ENCODE measurements around the gene C2orf68.

The C2orf68 gene

DNA sequence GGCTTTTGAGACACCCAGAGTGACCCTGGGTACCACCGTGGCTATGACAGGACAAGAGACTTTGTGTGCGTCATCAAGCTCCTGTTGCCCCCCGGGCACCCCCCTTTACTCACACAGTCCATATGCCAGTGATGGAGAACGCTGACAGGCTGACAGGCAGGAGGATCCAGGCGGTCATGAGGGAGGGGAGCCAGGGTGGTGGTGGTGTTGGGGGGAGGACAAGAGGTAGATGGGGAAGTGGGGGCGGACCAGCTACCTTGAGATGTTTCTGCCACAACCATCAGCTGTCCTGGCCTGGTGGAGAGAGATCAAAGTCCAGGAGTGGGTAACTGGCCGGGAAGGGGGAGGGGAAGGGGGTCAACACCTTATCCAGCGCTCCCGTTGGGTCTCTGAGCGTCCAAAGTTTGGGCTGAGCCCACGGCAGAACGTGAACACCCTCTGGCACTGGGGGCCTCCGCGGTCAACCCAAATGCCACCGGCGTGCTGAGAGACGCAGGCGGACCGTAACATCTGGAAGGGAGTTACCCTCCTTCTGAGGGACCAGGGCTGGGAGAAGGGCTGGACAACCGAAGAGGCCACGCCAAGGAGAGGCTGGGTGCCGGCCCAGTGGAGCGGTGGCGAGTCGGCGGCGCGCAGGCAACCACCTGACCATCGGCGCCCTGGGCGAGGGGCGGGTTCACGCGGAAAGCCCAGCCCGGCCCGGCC, 9.9 kb downstream of the C2orf68 start:
- Histone ChIP-seq H3K36me3 (ENCODE audit: control insufficient read depth in 2 of 2, insufficient read depth in 1 of 2, low read length in 2 of 2) (peaks cover 11 to 31% of the 10 kb centered on the region in 2 experiments), H3K4me1 (ENCODE audit: control insufficient read depth, insufficient read depth, low read length) (peaks cover 9% of the 10 kb centered on the region), H3K9me3 (ENCODE audit: control insufficient read depth, insufficient read depth, low read depth, low read length) (no peaks in the 10 kb centered on the region), H3K27ac (ENCODE audit: extremely low read depth, low read depth, low read length) (peak overlapping the region; percentile 51; the same call in 1 of the 2 replicates), H3K4me3 (ENCODE audit: low read depth, low read length) (peak overlapping the region; percentile 73)
- POLR2A ChIA-PET, result interaction anchor here (0.5 to 3.0 kb wide), 9 partner anchors 10 to 695 kb away, joined by 3 to 31 read pairs (median 3); partner anchors contain the start of genes C2orf68, MAT2A and VAMP8
- CTCF ChIA-PET, result interaction anchor here (0.6 to 1.2 kb wide), 3 partner anchors 40 to 216 kb away, joined by 3 to 7 read pairs (median 4); no protein-coding TSS in a partner anchor
- TF ChIP-seq ZNF677 (tag by site-specific recombination; IDR thresholded peaks at IDR 0.05) (no peak), ZNF701 (tag by site-specific recombination; IDR thresholded peaks at IDR 0.05) (no peak), HOXD13 (CRISPR knock-in tag; IDR thresholded peaks at IDR 0.05; ENCODE audit: borderline replicate concordance) (no peak), ZNF335 (tag by site-specific recombination; conservative IDR thresholded peaks at IDR 0.05) (peak; percentile 88), ZNF785 (tag by site-specific recombination; IDR thresholded peaks at IDR 0.05) (no peak), BCL11B (tag by site-specific recombination; IDR thresholded peaks at IDR 0.05; ENCODE audit: low read depth) (no peak), ZNF121 (tag by site-specific recombination; IDR thresholded peaks at IDR 0.05) (no peak), ZNF19 (tag by site-specific recombination; IDR thresholded peaks at IDR 0.05; ENCODE audit: low read depth) (no peak), GFI1B (tag by site-specific recombination; IDR thresholded peaks at IDR 0.05) (no peak), ZNF571 (tag by site-specific recombination; IDR thresholded peaks at IDR 0.05) (no peak), ZFP37 (tag by site-specific recombination; IDR thresholded peaks at IDR 0.05) (no peak), ZBTB21 (tag by site-specific recombination; IDR thresholded peaks at IDR 0.05) (no peak), ZNF274 (IDR thresholded peaks at IDR 0.05; ENCODE audit: low read length) (no peak), ZNF274 (tag by site-specific recombination; IDR thresholded peaks at IDR 0.05; ENCODE audit: borderline replicate concordance) (no peak)
- TF ChIP-seq, protein P1, sequence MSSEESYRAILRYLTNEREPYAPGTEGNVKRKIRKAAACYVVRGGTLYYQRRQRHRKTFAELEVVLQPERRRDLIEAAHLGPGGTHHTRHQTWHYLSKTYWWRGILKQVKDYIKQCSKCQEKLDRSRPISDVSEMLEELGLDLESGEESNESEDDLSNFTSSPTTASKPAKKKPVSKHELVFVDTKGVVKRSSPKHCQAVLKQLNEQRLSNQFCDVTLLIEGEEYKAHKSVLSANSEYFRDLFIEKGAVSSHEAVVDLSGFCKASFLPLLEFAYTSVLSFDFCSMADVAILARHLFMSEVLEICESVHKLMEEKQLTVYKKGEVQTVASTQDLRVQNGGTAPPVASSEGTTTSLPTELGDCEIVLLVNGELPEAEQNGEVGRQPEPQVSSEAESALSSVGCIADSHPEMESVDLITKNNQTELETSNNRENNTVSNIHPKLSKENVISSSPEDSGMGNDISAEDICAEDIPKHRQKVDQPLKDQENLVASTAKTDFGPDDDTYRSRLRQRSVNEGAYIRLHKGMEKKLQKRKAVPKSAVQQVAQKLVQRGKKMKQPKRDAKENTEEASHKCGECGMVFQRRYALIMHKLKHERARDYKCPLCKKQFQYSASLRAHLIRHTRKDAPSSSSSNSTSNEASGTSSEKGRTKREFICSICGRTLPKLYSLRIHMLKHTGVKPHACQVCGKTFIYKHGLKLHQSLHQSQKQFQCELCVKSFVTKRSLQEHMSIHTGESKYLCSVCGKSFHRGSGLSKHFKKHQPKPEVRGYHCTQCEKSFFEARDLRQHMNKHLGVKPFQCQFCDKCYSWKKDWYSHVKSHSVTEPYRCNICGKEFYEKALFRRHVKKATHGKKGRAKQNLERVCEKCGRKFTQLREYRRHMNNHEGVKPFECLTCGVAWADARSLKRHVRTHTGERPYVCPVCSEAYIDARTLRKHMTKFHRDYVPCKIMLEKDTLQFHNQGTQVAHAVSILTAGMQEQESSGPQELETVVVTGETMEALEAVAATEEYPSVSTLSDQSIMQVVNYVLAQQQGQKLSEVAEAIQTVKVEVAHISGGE (tag by site-specific recombination; conservative IDR thresholded peaks at IDR 0.05; ENCODE audit: low read depth), result no peak
- TF ChIP-seq, protein P2, sequence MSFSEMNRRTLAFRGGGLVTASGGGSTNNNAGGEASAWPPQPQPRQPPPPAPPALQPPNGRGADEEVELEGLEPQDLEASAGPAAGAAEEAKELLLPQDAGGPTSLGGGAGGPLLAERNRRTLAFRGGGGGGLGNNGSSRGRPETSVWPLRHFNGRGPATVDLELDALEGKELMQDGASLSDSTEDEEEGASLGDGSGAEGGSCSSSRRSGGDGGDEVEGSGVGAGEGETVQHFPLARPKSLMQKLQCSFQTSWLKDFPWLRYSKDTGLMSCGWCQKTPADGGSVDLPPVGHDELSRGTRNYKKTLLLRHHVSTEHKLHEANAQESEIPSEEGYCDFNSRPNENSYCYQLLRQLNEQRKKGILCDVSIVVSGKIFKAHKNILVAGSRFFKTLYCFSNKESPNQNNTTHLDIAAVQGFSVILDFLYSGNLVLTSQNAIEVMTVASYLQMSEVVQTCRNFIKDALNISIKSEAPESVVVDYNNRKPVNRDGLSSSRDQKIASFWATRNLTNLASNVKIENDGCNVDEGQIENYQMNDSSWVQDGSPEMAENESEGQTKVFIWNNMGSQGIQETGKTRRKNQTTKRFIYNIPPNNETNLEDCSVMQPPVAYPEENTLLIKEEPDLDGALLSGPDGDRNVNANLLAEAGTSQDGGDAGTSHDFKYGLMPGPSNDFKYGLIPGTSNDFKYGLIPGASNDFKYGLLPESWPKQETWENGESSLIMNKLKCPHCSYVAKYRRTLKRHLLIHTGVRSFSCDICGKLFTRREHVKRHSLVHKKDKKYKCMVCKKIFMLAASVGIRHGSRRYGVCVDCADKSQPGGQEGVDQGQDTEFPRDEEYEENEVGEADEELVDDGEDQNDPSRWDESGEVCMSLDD (tag by site-specific recombination; IDR thresholded peaks at IDR 0.05), result no peak
- TF ChIP-seq, protein P3, sequence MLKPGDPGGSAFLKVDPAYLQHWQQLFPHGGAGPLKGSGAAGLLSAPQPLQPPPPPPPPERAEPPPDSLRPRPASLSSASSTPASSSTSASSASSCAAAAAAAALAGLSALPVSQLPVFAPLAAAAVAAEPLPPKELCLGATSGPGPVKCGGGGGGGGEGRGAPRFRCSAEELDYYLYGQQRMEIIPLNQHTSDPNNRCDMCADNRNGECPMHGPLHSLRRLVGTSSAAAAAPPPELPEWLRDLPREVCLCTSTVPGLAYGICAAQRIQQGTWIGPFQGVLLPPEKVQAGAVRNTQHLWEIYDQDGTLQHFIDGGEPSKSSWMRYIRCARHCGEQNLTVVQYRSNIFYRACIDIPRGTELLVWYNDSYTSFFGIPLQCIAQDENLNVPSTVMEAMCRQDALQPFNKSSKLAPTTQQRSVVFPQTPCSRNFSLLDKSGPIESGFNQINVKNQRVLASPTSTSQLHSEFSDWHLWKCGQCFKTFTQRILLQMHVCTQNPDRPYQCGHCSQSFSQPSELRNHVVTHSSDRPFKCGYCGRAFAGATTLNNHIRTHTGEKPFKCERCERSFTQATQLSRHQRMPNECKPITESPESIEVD (tag by site-specific recombination; IDR thresholded peaks at IDR 0.05), result no peak
- TF ChIP-seq, protein P4, sequence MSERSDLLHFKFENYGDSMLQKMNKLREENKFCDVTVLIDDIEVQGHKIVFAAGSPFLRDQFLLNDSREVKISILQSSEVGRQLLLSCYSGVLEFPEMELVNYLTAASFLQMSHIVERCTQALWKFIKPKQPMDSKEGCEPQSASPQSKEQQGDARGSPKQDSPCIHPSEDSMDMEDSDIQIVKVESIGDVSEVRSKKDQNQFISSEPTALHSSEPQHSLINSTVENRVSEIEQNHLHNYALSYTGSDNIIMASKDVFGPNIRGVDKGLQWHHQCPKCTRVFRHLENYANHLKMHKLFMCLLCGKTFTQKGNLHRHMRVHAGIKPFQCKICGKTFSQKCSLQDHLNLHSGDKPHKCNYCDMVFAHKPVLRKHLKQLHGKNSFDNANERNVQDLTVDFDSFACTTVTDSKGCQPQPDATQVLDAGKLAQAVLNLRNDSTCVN (tag by site-specific recombination; optimal IDR thresholded peaks at IDR 0.05), result no peak
- TF ChIP-seq, protein P5, sequence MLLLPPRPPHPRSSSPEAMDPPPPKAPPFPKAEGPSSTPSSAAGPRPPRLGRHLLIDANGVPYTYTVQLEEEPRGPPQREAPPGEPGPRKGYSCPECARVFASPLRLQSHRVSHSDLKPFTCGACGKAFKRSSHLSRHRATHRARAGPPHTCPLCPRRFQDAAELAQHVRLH (tag by site-specific recombination; IDR thresholded peaks at IDR 0.05), result no peak
- TF ChIP-seq, protein P6, sequence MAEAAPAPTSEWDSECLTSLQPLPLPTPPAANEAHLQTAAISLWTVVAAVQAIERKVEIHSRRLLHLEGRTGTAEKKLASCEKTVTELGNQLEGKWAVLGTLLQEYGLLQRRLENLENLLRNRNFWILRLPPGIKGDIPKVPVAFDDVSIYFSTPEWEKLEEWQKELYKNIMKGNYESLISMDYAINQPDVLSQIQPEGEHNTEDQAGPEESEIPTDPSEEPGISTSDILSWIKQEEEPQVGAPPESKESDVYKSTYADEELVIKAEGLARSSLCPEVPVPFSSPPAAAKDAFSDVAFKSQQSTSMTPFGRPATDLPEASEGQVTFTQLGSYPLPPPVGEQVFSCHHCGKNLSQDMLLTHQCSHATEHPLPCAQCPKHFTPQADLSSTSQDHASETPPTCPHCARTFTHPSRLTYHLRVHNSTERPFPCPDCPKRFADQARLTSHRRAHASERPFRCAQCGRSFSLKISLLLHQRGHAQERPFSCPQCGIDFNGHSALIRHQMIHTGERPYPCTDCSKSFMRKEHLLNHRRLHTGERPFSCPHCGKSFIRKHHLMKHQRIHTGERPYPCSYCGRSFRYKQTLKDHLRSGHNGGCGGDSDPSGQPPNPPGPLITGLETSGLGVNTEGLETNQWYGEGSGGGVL (tag by site-specific recombination; IDR thresholded peaks at IDR 0.05), result peak; percentile 44
- TF ChIP-seq, protein P7, sequence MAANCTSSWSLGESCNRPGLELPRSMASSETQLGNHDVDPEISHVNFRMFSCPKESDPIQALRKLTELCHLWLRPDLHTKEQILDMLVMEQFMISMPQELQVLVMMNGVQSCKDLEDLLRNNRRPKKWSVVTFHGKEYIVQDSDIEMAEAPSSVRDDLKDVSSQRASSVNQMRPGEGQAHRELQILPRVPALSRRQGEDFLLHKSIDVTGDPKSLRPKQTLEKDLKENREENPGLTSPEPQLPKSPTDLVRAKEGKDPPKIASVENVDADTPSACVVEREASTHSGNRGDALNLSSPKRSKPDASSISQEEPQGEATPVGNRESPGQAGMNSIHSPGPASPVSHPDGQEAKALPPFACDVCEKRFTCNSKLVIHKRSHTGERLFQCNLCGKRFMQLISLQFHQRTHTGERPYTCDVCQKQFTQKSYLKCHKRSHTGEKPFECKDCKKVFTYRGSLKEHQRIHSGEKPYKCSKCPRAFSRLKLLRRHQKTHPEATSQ (tag by site-specific recombination; IDR thresholded peaks at IDR 0.05), result no peak
- TF ChIP-seq, protein P8, sequence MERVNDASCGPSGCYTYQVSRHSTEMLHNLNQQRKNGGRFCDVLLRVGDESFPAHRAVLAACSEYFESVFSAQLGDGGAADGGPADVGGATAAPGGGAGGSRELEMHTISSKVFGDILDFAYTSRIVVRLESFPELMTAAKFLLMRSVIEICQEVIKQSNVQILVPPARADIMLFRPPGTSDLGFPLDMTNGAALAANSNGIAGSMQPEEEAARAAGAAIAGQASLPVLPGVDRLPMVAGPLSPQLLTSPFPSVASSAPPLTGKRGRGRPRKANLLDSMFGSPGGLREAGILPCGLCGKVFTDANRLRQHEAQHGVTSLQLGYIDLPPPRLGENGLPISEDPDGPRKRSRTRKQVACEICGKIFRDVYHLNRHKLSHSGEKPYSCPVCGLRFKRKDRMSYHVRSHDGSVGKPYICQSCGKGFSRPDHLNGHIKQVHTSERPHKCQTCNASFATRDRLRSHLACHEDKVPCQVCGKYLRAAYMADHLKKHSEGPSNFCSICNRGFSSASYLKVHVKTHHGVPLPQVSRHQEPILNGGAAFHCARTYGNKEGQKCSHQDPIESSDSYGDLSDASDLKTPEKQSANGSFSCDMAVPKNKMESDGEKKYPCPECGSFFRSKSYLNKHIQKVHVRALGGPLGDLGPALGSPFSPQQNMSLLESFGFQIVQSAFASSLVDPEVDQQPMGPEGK (tag by site-specific recombination; IDR thresholded peaks at IDR 0.05), result 0 out of 2 replicates have a peak, but pooled peaks have one; percentile 20

Data from HEK293 (cell line).